HCT116 (cell line): ENCODE data around the gene ERAP2. TPM values are rescaled to one million over a fixed set of nuclear protein-coding genes. Genes with fewer than 3 reads are reported as not detected.

Source experiments
- ATAC-seq: fragments of 200-7000 bp; cut with Tn5 transposase; 2 replicates; pipeline ENCODE4 v1.9.1; 2020; ENCODE audit warnings: mild to moderate bottlenecking, moderate library complexity
- BruUV-seq: library from RNA; stranded (reverse); fragments of 400-500 nt; replicated peaks from 2 replicates; lab custom pipeline; 2021; lab: Mats Ljungman, UMichigan
- CTCF ChIA-PET: fragments of 300-600 bp; sonication (Branson Sonifier 250); formaldehyde crosslinking; loops from one replicate; lab custom pipeline; 2021; ENCODE audit warnings: antibody characterized with exemption; lab: Charles Lee
- POLR2A ChIA-PET: fragments of 300-600, 350-600 bp; sonication (Branson Sonifier 250); formaldehyde crosslinking; loops from one replicate; lab custom pipeline; 2021; ENCODE audit warnings: antibody characterized with exemption; lab: Charles Lee
- RAD21 ChIA-PET, 2 experiments: fragments of 300-600 bp; sonication (Branson Sonifier 250); formaldehyde crosslinking; loops; one replicate each; lab custom pipeline; 2023; ENCODE audit warnings: low total read pairs in 2 of 2; ENCODE audit not compliant: uncharacterized antibody in 2 of 2, unreplicated experiment in 2 of 2, low non-redundant PET in 1 of 2; lab: Charles Lee
- DNase-seq: peaks from one replicate; pipeline ENCODE4 v3.0.0-alpha.2; 2010; ENCODE audit warnings: low read depth, low spot score
- H2AFZ ChIP-seq: fragments of 200-600 bp; shearing (Covaris generic), sonication (generic); 2 replicates; pipeline ENCODE4 v1.6.1; 2017; ENCODE audit warnings: low read depth, mixed run types, mixed read lengths, antibody characterized with exemption, low read length; ENCODE audit not compliant: poor library complexity, severe bottlenecking
- H3K27ac ChIP-seq: 2 replicates; pipeline ENCODE4 v1.5.1; 2012; ENCODE audit warnings: low read depth, low read length
- H3K27me3 ChIP-seq: fragments of 200-600 bp; sonication (generic); 2 replicates; pipeline ENCODE4 v1.6.1; 2016; ENCODE audit warnings: mixed run types, low read length, mixed read lengths; ENCODE audit not compliant: insufficient read depth
- H3K36me3 ChIP-seq, 2 experiments: fragments of 200-500 bp in 1 of 2; fragments of 200-600 bp in 1 of 2; sonication (Bioruptor generic) in 1 of 2; sonication (generic) in 1 of 2; 2 replicates each; pipeline versions ENCODE4 v1.5.1 to v1.6.1; 2014 to 2016; ENCODE audit warnings: low read length in 2 of 2, inconsistent platforms in 1 of 2, mixed read lengths in 1 of 2, mixed run types in 1 of 2; ENCODE audit not compliant: insufficient read depth in 2 of 2, control insufficient read depth in 1 of 2
- H3K4me1 ChIP-seq, 2 experiments: fragments of 200-600 bp in 1 of 2; sonication (generic) in 1 of 2; 2 replicates each; pipeline versions ENCODE4 v1.5.1 to v1.6.1; 2012 to 2017; ENCODE audit warnings: low read length in 2 of 2, inconsistent platforms in 1 of 2, mild to moderate bottlenecking in 1 of 2, mixed read lengths in 1 of 2, mixed run types in 1 of 2, moderate library complexity in 1 of 2; ENCODE audit not compliant: insufficient read depth in 2 of 2, control insufficient read depth in 1 of 2
- H3K4me2 ChIP-seq: fragments of 200-600 bp; sonication (generic); 2 replicates; pipeline ENCODE4 v1.6.1; 2017; ENCODE audit warnings: mixed run types, low read length, mixed read lengths
- H3K4me3 ChIP-seq, 2 experiments: fragments of 200-600 bp in 1 of 2; sonication (generic) in 1 of 2; replicated peaks in 1 of 2; 2 replicates each; pipeline ENCODE4 v1.5.1; 2011 to 2016; ENCODE audit warnings: low read length in 2 of 2, control low read depth in 1 of 2, low read depth in 1 of 2, mild to moderate bottlenecking in 1 of 2, mixed read lengths in 1 of 2, mixed run types in 1 of 2
- H3K79me2 ChIP-seq: fragments of 200-600 bp; sonication (generic); 2 replicates; pipeline ENCODE4 v1.6.1; 2017; ENCODE audit warnings: mild to moderate bottlenecking, mixed run types, low read length, moderate library complexity, mixed read lengths; ENCODE audit not compliant: insufficient read depth
- H3K9ac ChIP-seq: fragments of 200-600 bp; sonication (generic); 2 replicates; pipeline ENCODE4 v1.6.1; 2016; ENCODE audit warnings: low read length, mixed read lengths
- H3K9me2 ChIP-seq: fragments of 200-600 bp; sonication (generic), shearing (Covaris generic); 2 replicates; pipeline ENCODE4 v1.6.1; 2017; ENCODE audit warnings: mixed run types, mild to moderate bottlenecking, moderate library complexity; ENCODE audit not compliant: insufficient read depth
- H3K9me3 ChIP-seq, 2 experiments: fragments of 200-500 bp in 1 of 2; fragments of 200-600 bp in 1 of 2; sonication (Bioruptor generic) in 1 of 2; sonication (generic) in 1 of 2; 2 replicates each; pipeline ENCODE4 v1.6.1; 2014 to 2017; ENCODE audit warnings: low read length in 2 of 2, mixed read lengths in 2 of 2, inconsistent platforms in 1 of 2, low read depth in 1 of 2, mild to moderate bottlenecking in 1 of 2, mixed run types in 1 of 2, moderate library complexity in 1 of 2; ENCODE audit not compliant: control insufficient read depth in 1 of 2, insufficient read depth in 1 of 2
- H4K20me1 ChIP-seq: fragments of 200-600 bp; sonication (generic), shearing (Covaris generic); 2 replicates; pipeline ENCODE4 v1.6.1; 2017; ENCODE audit warnings: mixed run types, mild to moderate bottlenecking, moderate library complexity; ENCODE audit not compliant: insufficient read depth
- CBX3 ChIP-seq: IDR thresholded peaks from 2 replicates; pipeline ENCODE4 v1.6.1; 2012; ENCODE audit warnings: low read depth
- CTCF ChIP-seq, 3 experiments: fragments of 200-600 bp in 1 of 3; sonication (generic) in 1 of 3; IDR thresholded peaks in 2 of 3; conservative IDR thresholded peaks in 1 of 3; 2 replicates each; pipeline ENCODE4 v1.5.1; 2012 to 2017; ENCODE audit warnings: low read depth in 2 of 3, low read length in 2 of 3, antibody characterized with exemption in 1 of 3, borderline replicate concordance in 1 of 3, control low read depth in 1 of 3, mild to moderate bottlenecking in 1 of 3, mixed read lengths in 1 of 3, mixed run types in 1 of 3, moderate library complexity in 1 of 3; ENCODE audit not compliant: insufficient read depth in 1 of 3
- ELF1 ChIP-seq: IDR thresholded peaks from 2 replicates; pipeline ENCODE4 v1.6.1; 2012; ENCODE audit warnings: low read depth, borderline replicate concordance
- EZH2 ChIP-seq: fragments of 200-600 bp; sonication (generic); IDR thresholded peaks from 2 replicates; pipeline ENCODE4 v1.6.1; 2017; ENCODE audit warnings: antibody characterized with exemption, mixed run types
- REST ChIP-seq: IDR thresholded peaks from 2 replicates; pipeline ENCODE4 v1.6.1; 2012; ENCODE audit warnings: low read depth
- SIN3A ChIP-seq: IDR thresholded peaks from 2 replicates; pipeline ENCODE4 v1.6.1; 2012; ENCODE audit warnings: low read depth
- TCF7L2 ChIP-seq: IDR thresholded peaks from 2 replicates; pipeline ENCODE4 v1.7.0; 2011; ENCODE audit warnings: borderline replicate concordance, inconsistent platforms; ENCODE audit not compliant: insufficient read depth, insufficient read length; ENCODE audit errors: extremely low read depth
- ZFX ChIP-seq: fragments of 450-650 bp; IDR thresholded peaks from 2 replicates; pipeline ENCODE4 v1.6.1; 2017
- ZNF274 ChIP-seq: fragments of 200-500 bp; sonication (Bioruptor generic); IDR thresholded peaks from 2 replicates; pipeline ENCODE4 v1.6.1; 2014; ENCODE audit warnings: mild to moderate bottlenecking, low read depth, low read length, inconsistent platforms
- intact Hi-C: fragments of 100-400 bp; cut with micrococcal nuclease; formaldehyde crosslinking; loops from 2 replicates; pipeline ENCODE4 v1.10.0; 2022
- total RNA-seq: library from RNA; stranded (reverse); gene quantifications from one replicate; pipeline ENCODE4 v1.2.1, GENCODE V29; 2021; ENCODE audit not compliant: unreplicated experiment

Gene ERAP2
- total RNA-seq, 1 experiment from 2014 or later: 2.2 TPM

GRCh38 chr5:96901841-96902240 lies 25.5 kb downstream of the ERAP2 start:
- RAD21 ChIA-PET: no interaction called here
- no peak overlapping the region for H3K4me2 ChIP-seq
- H3K36me3 ChIP-seq: no peaks in the 10 kb centered on the region
- no peaks in the 10 kb centered on the region for H4K20me1 ChIP-seq
- no peaks in the 10 kb centered on the region for H3K9me3 ChIP-seq
- H3K27me3 ChIP-seq: no peaks in the 10 kb centered on the region
- no peak overlapping the region for H3K27ac ChIP-seq
- no peak overlapping the region for H3K9ac ChIP-seq
- no peaks in the 10 kb centered on the region for H3K79me2 ChIP-seq
- POLR2A ChIA-PET: no interaction called here
- TF ChIP-seq REST (no peak), ZFX (no peak), TCF7L2 (no peak), ZNF274 (no peak), CBX3 (no peak), ELF1 (no peak), EZH2 (no peak), CTCF (IDR thresholded peaks at IDR 0.05 in 2 of 3, conservative IDR thresholded peaks at IDR 0.05 in 1 of 3; ENCODE audit: borderline replicate concordance in 1 of 3, insufficient read depth in 1 of 3, low read depth in 2 of 3, low read length in 2 of 3) (no peak), SIN3A (no peak)
- no peak for DNase-seq
- ATAC-seq: no peak
- CTCF ChIA-PET: interaction anchor here (1.3 kb wide), 1 partner anchor 150 kb away, joined by 3 read pairs; no protein-coding TSS in a partner anchor
- intact Hi-C loops: no loop called here
- no peak overlapping the region for H3K4me3 ChIP-seq
- no TSS peak for BruUV-seq
- H3K4me1 ChIP-seq: no peaks in the 10 kb centered on the region
- H2AFZ ChIP-seq: no peak overlapping the region
- no peaks in the 10 kb centered on the region for H3K9me2 ChIP-seq
